ENCODE data around the gene MBNL1. TPM values are rescaled to one million over a fixed set of nuclear protein-coding genes. Genes with fewer than 3 reads are reported as not detected.

The MBNL1 gene
- polyA plus RNA-seq, 1 donor from 2014 or later, result 12.7 TPM

DNA sequence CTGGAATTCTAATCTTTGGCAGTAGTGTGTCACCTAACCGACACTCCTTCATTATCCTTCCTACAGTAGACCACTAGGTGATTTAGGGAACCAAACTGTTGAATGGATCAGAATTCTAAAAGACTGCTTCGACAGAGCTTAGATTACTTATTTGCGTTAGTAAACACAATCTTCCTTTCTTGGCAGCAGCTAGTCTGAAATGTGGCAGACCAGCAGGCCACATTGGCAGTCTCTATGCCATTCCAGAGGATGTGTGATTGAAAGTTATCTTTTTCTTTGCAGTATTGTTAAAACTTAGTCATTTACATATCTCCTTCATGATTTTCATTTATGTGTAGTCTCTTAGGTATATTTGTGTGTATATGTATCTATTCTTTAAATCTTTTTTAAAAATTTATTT is 23.6 kb downstream of the MBNL1 start:
- no peak overlapping the region for H3K4me3 ChIP-seq (ENCODE audit: low read length)
- no peaks in the 10 kb centered on the region for H3K9me2 ChIP-seq (ENCODE audit: insufficient read depth, low read length)
- H4K20me1 ChIP-seq (ENCODE audit: insufficient read depth), result no peaks in the 10 kb centered on the region
- peaks cover 70% of the 10 kb centered on the region for H3K79me2 ChIP-seq (replicated peaks; ENCODE audit: insufficient read depth, low read length)
- H3K36me3 ChIP-seq (ENCODE audit: insufficient read depth, low read length), result no peaks in the 10 kb centered on the region
- H3K27me3 ChIP-seq (ENCODE audit: insufficient read depth, low read depth, low read length), result no peaks in the 10 kb centered on the region
- H3F3A ChIP-seq (ENCODE audit: insufficient read depth, low read length, poor library complexity, severe bottlenecking), result no peaks in the 10 kb centered on the region
- no peak overlapping the region for H2AFZ ChIP-seq (ENCODE audit: low read depth, low read length)
- no peak overlapping the region for H3K4me2 ChIP-seq (ENCODE audit: low read length)
- H3K27ac ChIP-seq (ENCODE audit: low read length), result no peak overlapping the region
- TF ChIP-seq SMC3 (conservative IDR thresholded peaks at IDR 0.05; ENCODE audit: poor library complexity) (no peak), TAF1 (IDR thresholded peaks at IDR 0.05; ENCODE audit: low read depth) (no peak), EP300 (conservative IDR thresholded peaks at IDR 0.05; ENCODE audit: poor library complexity, severe bottlenecking) (no peak), EZH2 (IDR thresholded peaks at IDR 0.05; ENCODE audit: borderline replicate concordance, insufficient read depth, low read length, poor library complexity, severe bottlenecking) (no peak), MXI1 (conservative IDR thresholded peaks at IDR 0.05; ENCODE audit: poor library complexity, severe bottlenecking) (no peak), RAD21 (conservative IDR thresholded peaks at IDR 0.05) (no peak), POLR2AphosphoS5 (IDR thresholded peaks at IDR 0.05) (no peak), REST (IDR thresholded peaks at IDR 0.05; ENCODE audit: borderline replicate concordance) (no peak), CTCF (IDR thresholded peaks at IDR 0.05; ENCODE audit: poor library complexity, severe bottlenecking) (no peak)
- no peaks in the 10 kb centered on the region for H3K9me3 ChIP-seq (ENCODE audit: low read length)
- no peak overlapping the region for H3K9ac ChIP-seq (ENCODE audit: low read length)

- Histone ChIP-seq H3F3A (ENCODE audit: insufficient read depth, low read length, poor library complexity, severe bottlenecking) (no peaks in the 10 kb centered on the region), H3K27ac (ENCODE audit: low read length) (no peak overlapping the region), H3K9me3 (ENCODE audit: low read length) (no peaks in the 10 kb centered on the region), H3K9me2 (ENCODE audit: insufficient read depth, low read length) (no peaks in the 10 kb centered on the region), H3K9ac (ENCODE audit: low read length) (no peak overlapping the region), H3K27me3 (ENCODE audit: insufficient read depth, low read depth, low read length) (no peaks in the 10 kb centered on the region), H3K4me3 (ENCODE audit: low read length) (no peak overlapping the region), H4K20me1 (ENCODE audit: insufficient read depth) (no peaks in the 10 kb centered on the region), H2AFZ (ENCODE audit: low read depth, low read length) (no peak overlapping the region), H3K36me3 (ENCODE audit: insufficient read depth, low read length) (no peaks in the 10 kb centered on the region), H3K79me2 (replicated peaks; ENCODE audit: insufficient read depth, low read length) (peaks cover 66% of the 10 kb centered on the region), H3K4me2 (ENCODE audit: low read length) (no peak overlapping the region)
- TF ChIP-seq TAF1 (IDR thresholded peaks at IDR 0.05; ENCODE audit: low read depth) (no peak), POLR2AphosphoS5 (IDR thresholded peaks at IDR 0.05) (no peak), EZH2 (IDR thresholded peaks at IDR 0.05; ENCODE audit: borderline replicate concordance, insufficient read depth, low read length, poor library complexity, severe bottlenecking) (no peak), CTCF (IDR thresholded peaks at IDR 0.05; ENCODE audit: poor library complexity, severe bottlenecking) (no peak), REST (IDR thresholded peaks at IDR 0.05; ENCODE audit: borderline replicate concordance) (no peak), RAD21 (conservative IDR thresholded peaks at IDR 0.05) (no peak), MXI1 (conservative IDR thresholded peaks at IDR 0.05; ENCODE audit: poor library complexity, severe bottlenecking) (no peak), SMC3 (conservative IDR thresholded peaks at IDR 0.05; ENCODE audit: poor library complexity) (no peak), EP300 (conservative IDR thresholded peaks at IDR 0.05; ENCODE audit: poor library complexity, severe bottlenecking) (no peak)
Observed at GRCh38 chr3:152293347-152294006, 24.7 kb downstream of the MBNL1 start.

Measured in neural cell (in vitro differentiated cells).